Testis (tissue), 2 donors: ENCODE results near the gene KIR3DL1.
"Not testable (repeated sequence)": the region's sequence is repeated elsewhere in the genome, so short reads cannot be mapped to it uniquely, and the experiment has no call there.

Experiments used
- POLR2A ChIP-seq: fragments of 450-650 bp; IDR thresholded peaks from one replicate; pipeline ENCODE4 v1.6.1; 2017; ENCODE audit warnings: antibody characterized with exemption, mild to moderate bottlenecking, moderate library complexity
- TF ChIP-seq, protein P1 (sequence below), 3 experiments: fragments of 450-650 bp in 2 of 3; fragments of 200-600 bp in 1 of 3; sonication (generic) in 1 of 3; IDR thresholded peaks; one replicate each; pipeline ENCODE4 v1.5.1; 2016 to 2019; ENCODE audit warnings: antibody characterized with exemption in 3 of 3, mild to moderate bottlenecking in 2 of 3, moderate library complexity in 1 of 3

DNA sequence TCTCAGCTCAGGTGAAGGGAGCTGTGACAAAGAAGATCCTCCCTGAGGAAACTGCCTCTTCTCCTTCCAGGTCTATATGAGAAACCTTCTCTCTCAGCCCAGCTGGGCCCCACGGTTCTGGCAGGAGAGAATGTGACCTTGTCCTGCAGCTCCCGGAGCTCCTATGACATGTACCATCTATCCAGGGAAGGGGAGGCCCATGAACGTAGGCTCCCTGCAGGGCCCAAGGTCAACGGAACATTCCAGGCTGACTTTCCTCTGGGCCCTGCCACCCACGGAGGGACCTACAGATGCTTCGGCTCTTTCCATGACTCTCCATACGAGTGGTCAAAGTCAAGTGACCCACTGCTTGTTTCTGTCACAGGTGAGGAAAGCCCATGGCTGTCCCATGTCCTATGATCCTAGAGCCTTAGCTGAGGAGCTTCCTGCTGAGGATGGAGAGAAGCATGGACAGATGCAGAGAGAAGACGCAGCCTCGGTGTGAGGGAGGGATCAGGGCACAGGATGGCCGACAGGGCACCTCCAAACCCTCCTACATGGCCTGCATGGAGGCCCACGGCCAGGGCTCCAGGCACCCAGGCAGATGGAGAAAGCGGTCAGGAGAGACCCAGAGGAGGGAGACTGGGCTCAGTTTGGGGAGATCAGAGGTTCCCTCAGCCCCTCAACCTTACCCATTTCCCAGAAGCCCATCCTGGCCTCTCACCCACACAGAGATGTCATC lies 41.0 kb upstream of the KIR3DL1 start:
- TF ChIP-seq, protein P1, sequence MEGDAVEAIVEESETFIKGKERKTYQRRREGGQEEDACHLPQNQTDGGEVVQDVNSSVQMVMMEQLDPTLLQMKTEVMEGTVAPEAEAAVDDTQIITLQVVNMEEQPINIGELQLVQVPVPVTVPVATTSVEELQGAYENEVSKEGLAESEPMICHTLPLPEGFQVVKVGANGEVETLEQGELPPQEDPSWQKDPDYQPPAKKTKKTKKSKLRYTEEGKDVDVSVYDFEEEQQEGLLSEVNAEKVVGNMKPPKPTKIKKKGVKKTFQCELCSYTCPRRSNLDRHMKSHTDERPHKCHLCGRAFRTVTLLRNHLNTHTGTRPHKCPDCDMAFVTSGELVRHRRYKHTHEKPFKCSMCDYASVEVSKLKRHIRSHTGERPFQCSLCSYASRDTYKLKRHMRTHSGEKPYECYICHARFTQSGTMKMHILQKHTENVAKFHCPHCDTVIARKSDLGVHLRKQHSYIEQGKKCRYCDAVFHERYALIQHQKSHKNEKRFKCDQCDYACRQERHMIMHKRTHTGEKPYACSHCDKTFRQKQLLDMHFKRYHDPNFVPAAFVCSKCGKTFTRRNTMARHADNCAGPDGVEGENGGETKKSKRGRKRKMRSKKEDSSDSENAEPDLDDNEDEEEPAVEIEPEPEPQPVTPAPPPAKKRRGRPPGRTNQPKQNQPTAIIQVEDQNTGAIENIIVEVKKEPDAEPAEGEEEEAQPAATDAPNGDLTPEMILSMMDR (IDR thresholded peaks at IDR 0.05) = not testable (repeated sequence)
- TF ChIP-seq POLR2A = not testable (repeated sequence)
